MCF 10A (cell line): ENCODE measurements around the gene SLC22A4. TPM values are rescaled to one million over a fixed set of nuclear protein-coding genes. Genes with fewer than 3 reads are reported as not detected.

Experiments used
- BruUV-seq: library from RNA; stranded (reverse); fragments of 400-500 nt; replicated peaks from 2 replicates; lab custom pipeline; 2021; lab: Mats Ljungman, UMichigan
- CTCF ChIA-PET: fragments of 300-600 bp; sonication (Branson Sonifier 250); formaldehyde crosslinking; extraction: SDS; loops from one replicate; lab custom pipeline; 2021; ENCODE audit warnings: antibody characterized with exemption, inconsistent platforms; lab: Yijun Ruan, JAX
- POLR2A ChIA-PET: fragments of 300-600, 350-650 bp; sonication (Branson Sonifier 250); formaldehyde crosslinking; extraction: SDS; loops from one replicate; lab custom pipeline; 2020; ENCODE audit warnings: antibody characterized with exemption, inconsistent platforms; lab: Yijun Ruan, JAX
- DNase-seq: peaks from one replicate; pipeline ENCODE4 v3.0.0-alpha.2; 2018; ENCODE audit not compliant: unreplicated experiment
- H3K27ac Mint-ChIP-seq: one replicate; pipeline ENCODE4 v1.8.0; 2022; ENCODE audit warnings: mild to moderate bottlenecking, low read depth, mixed read lengths; ENCODE audit not compliant: unreplicated experiment
- H3K27me3 Mint-ChIP-seq: one replicate; pipeline ENCODE4 v1.8.0; 2022; ENCODE audit warnings: mixed read lengths; ENCODE audit not compliant: insufficient read depth, unreplicated experiment
- H3K36me3 Mint-ChIP-seq: one replicate; pipeline ENCODE4 v1.8.0; 2022; ENCODE audit warnings: mild to moderate bottlenecking, moderate library complexity, mixed read lengths; ENCODE audit not compliant: insufficient read depth, unreplicated experiment
- H3K4me1 Mint-ChIP-seq: one replicate; pipeline ENCODE4 v1.8.0; 2022; ENCODE audit warnings: mixed read lengths; ENCODE audit not compliant: insufficient read depth, unreplicated experiment
- H3K4me3 Mint-ChIP-seq: one replicate; pipeline ENCODE4 v1.8.0; 2022; ENCODE audit warnings: mild to moderate bottlenecking, moderate library complexity, mixed read lengths; ENCODE audit not compliant: unreplicated experiment
- H3K9me3 Mint-ChIP-seq: one replicate; pipeline ENCODE4 v1.8.0; 2022; ENCODE audit warnings: mixed read lengths; ENCODE audit not compliant: unreplicated experiment
- intact Hi-C: fragments of 100-400 bp; cut with micrococcal nuclease; formaldehyde crosslinking; loops from 2 replicates; pipeline ENCODE4 v1.14.1; 2022
- total RNA-seq: library from RNA; stranded (reverse); gene quantifications from 2 replicates; pipeline ENCODE4 v1.2.3, GENCODE V29; 2022
- TF ChIP-seq, protein P1 (sequence below): fragments of 200-600 bp; IDR thresholded peaks from one replicate; pipeline ENCODE4 v1.8.0; 2022; ENCODE audit warnings: antibody characterized with exemption, mild to moderate bottlenecking; ENCODE audit not compliant: unreplicated experiment

Gene SLC22A4
- total RNA-seq, 1 experiment from 2014 or later = 17.5 TPM

DNA sequence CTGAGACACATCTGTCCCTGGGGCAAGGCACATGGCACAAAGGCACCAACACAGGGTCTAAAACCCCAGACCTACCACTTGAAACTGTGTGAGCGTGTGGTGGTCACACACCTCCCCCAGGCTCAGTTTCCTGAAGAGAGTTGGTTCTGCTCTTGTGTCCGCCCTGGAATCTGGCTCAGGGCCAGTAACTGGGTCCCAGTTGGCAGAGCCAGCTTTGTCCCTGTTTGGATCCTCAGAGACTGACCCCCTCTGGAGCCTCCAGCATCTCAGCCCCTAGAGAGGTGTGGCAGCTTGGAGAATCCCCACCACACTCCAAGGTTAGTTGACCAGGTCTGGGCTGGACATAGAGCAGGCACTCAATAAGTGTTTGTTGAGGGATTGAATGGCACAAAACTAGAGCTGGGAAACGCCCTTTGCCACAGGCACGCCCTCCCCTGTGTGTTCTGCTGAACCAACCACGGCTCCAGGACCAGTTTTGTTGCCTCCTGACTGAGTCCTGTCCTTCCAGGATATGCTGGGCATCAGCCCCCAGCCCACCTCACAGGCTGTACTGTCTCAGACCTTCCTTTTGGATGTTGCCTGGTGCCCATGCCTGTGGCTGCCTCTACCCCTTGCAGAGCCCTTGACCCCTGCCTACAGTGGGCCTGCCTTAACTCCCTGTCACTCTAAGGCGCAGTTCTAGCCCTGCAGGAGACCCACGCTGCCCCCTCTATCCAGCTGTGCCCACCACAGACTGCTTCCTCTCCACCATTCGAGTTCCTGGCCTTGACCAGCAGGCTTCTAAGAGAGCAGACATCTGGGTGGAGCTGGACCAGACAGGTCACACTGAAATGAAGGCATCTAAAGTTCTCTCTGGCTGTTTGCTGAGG is 40.5 kb upstream of the SLC22A4 start:
- intact Hi-C loops = no loop called here
- Mint-ChIP-seq H3K9me3 (no peaks in the 10 kb centered on the region), H3K27me3 (no peaks in the 10 kb centered on the region), H3K4me3 (no peak overlapping the region), H3K36me3 (peaks cover 4% of the 10 kb centered on the region), H3K27ac (peak overlapping the region; percentile 87), H3K4me1 (peaks cover 35% of the 10 kb centered on the region)
- TF ChIP-seq, protein P1, sequence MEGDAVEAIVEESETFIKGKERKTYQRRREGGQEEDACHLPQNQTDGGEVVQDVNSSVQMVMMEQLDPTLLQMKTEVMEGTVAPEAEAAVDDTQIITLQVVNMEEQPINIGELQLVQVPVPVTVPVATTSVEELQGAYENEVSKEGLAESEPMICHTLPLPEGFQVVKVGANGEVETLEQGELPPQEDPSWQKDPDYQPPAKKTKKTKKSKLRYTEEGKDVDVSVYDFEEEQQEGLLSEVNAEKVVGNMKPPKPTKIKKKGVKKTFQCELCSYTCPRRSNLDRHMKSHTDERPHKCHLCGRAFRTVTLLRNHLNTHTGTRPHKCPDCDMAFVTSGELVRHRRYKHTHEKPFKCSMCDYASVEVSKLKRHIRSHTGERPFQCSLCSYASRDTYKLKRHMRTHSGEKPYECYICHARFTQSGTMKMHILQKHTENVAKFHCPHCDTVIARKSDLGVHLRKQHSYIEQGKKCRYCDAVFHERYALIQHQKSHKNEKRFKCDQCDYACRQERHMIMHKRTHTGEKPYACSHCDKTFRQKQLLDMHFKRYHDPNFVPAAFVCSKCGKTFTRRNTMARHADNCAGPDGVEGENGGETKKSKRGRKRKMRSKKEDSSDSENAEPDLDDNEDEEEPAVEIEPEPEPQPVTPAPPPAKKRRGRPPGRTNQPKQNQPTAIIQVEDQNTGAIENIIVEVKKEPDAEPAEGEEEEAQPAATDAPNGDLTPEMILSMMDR = no peak
- ChIA-PET POLR2A (interaction anchor here (0.6 to 2.9 kb wide), 13 partner anchors 10 to 544 kb away, joined by 3 to 21 read pairs (median 3); partner anchors contain the start of genes P4HA2, SLC22A4 and SLC22A5), CTCF (interaction anchor here (0.6 to 10.9 kb wide), 12 partner anchors 8 to 190 kb away, joined by 3 to 181 read pairs (median 4); no protein-coding TSS in a partner anchor)
- DNase-seq = no peak
- no TSS peak for BruUV-seq

DNA sequence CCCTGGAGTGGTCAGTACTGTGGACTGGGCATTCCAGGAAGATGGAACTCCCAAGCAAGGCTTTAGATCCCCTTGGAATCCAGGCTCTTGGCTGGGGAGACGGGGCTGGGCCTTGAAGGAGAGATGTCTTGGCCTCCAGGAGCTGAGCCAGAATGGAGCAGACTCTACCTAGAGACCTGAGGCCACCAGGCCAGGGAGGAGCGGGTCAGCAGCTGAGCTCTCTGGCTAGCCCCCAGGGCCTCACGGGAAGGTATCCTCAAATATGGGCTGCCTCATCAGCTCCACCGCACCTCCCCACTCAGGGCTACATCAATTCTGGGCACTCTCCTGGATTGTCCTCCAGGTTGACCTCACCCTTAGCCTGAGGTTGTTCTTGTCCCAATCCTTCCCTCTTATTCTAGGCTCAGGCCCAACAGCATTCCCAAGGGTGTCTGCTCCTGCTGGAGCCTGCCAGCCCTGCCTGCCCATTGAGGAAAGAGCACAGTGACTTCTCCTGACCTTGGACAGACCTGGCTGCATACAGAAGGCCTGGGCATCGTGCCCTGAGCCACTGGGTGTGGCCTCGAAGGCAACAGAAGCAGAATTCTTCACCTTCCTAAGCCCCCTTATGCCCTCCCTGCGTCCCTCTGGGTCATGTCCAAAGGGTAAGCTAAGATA is 39.7 kb upstream of the SLC22A4 start:
- no TSS peak for BruUV-seq
- ChIA-PET CTCF (interaction anchor here (0.6 to 10.9 kb wide), 10 partner anchors 16 to 248 kb away, joined by 3 to 181 read pairs (median 4); no protein-coding TSS in a partner anchor), POLR2A (interaction anchor here (0.6 to 2.9 kb wide), 16 partner anchors 9 to 543 kb away, joined by 3 to 21 read pairs (median 3); partner anchors contain the start of genes P4HA2, SLC22A4 and SLC22A5)
- Mint-ChIP-seq H3K36me3 (peaks cover 4% of the 10 kb centered on the region), H3K27me3 (no peaks in the 10 kb centered on the region), H3K4me1 (peaks cover 42% of the 10 kb centered on the region), H3K4me3 (no peak overlapping the region), H3K27ac (peak overlapping the region; percentile 87), H3K9me3 (no peaks in the 10 kb centered on the region)
- intact Hi-C loops = no loop called here
- TF ChIP-seq, protein P1 = no peak
- DNase-seq = peak; percentile 97

DNA sequence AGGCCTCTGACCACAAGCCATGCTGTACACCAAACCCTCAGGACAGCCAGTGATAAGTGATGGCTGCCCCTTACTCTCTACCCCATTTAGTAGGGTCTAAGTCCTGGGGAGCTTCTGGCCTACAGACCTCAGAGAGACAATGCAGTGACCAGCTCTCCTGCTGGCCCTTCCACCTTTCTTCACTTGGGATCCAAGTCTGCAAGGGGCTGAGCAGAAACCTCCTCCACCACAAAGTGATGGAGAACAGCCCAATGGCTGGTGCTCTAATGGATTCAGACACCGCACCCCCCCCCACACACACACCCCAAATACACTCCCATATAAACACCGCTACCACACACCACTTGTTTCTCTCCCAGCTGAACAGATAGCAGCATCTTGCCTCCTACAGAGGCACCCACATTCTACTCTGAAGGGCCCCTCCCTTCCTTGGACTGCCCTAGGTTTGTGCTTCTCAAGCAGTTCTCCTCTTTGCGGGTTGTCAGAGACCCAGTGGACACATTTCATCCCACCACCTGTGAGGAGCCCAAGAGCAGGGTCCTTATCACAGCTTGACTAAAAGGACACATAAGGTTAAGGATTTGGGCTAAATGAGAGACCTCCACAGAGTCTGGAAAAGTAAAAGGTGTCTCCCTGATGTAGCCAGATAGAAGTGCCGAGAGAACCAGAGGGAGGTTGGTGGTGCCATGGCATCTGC is 38.0 kb upstream of the SLC22A4 start:
- TF ChIP-seq, protein P1 = no peak
- BruUV-seq = no TSS peak
- no peak for DNase-seq
- Mint-ChIP-seq H3K27ac (peak overlapping the region; percentile 47), H3K36me3 (peaks cover 4% of the 10 kb centered on the region), H3K4me3 (peak overlapping the region; percentile 83), H3K27me3 (no peaks in the 10 kb centered on the region), H3K9me3 (no peaks in the 10 kb centered on the region), H3K4me1 (peaks cover 58% of the 10 kb centered on the region)
- ChIA-PET CTCF (interaction anchor here (0.6 to 10.9 kb wide), 8 partner anchors 10 to 191 kb away, joined by 3 to 181 read pairs (median 3); partner anchors contain the start of gene SLC22A4), POLR2A (interaction anchor here (1.4 to 2.9 kb wide), 3 partner anchors 33 to 110 kb away, joined by 3 to 21 read pairs (median 5); partner anchors contain the start of gene SLC22A4)
- intact Hi-C loops = no loop called here
